ENCODE results near the gene ATF4.

GRCh38 chr22:39530116-39530515, 9.8 kb downstream of the ATF4 start:
- TF ChIP-seq CTCF (IDR thresholded peaks at IDR 0.05; ENCODE audit: extremely low read depth in 1 of 2, insufficient read depth in 1 of 2, low read depth in 1 of 2, low read length in 2 of 2) = no peak
- no peak for TF ChIP-seq POLR2AphosphoS5 (IDR thresholded peaks at IDR 0.05; ENCODE audit: insufficient read depth, low read depth, low read length)
- no peak for TF ChIP-seq EZH2 (IDR thresholded peaks at IDR 0.05; ENCODE audit: borderline replicate concordance, low read depth, low read length, severe bottlenecking)
- no peak for TF ChIP-seq POLR2A (IDR thresholded peaks at IDR 0.05; ENCODE audit: low read depth, low read length)
- TF ChIP-seq JUN (IDR thresholded peaks at IDR 0.05; ENCODE audit: borderline replicate concordance, insufficient read depth, insufficient read length, low read depth) = no peak
- TF ChIP-seq, protein P1, sequence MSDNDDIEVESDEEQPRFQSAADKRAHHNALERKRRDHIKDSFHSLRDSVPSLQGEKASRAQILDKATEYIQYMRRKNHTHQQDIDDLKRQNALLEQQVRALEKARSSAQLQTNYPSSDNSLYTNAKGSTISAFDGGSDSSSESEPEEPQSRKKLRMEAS (IDR thresholded peaks at IDR 0.05; ENCODE audit: insufficient read depth, insufficient read length) = no peak
